ENCODE data around the gene MCMBP.
"Not testable (repeated sequence)": the region's sequence is repeated elsewhere in the genome, so short reads cannot be mapped to it uniquely, and the experiment has no call there.

DNA sequence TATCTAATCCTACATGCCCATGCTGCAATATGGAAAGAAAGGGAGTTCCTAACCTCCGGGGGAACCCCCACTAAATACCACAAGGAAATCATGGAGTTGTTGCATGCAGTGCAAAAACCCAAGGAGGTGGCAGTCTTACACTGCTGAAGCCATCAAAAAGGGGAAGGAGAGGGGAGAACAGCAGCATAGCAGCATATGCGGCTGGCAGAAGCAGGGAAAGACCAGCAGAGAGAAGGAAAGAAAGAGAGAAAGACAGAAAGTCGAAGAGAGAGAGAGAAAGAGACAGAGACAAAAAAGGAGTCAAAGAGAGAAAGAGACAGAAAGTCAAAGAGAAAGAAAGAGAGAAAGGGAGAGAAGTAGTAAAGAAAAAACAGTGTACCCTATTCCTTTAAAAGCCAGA is 16.1 kb upstream of the MCMBP start:
- TF ChIP-seq, protein P1, sequence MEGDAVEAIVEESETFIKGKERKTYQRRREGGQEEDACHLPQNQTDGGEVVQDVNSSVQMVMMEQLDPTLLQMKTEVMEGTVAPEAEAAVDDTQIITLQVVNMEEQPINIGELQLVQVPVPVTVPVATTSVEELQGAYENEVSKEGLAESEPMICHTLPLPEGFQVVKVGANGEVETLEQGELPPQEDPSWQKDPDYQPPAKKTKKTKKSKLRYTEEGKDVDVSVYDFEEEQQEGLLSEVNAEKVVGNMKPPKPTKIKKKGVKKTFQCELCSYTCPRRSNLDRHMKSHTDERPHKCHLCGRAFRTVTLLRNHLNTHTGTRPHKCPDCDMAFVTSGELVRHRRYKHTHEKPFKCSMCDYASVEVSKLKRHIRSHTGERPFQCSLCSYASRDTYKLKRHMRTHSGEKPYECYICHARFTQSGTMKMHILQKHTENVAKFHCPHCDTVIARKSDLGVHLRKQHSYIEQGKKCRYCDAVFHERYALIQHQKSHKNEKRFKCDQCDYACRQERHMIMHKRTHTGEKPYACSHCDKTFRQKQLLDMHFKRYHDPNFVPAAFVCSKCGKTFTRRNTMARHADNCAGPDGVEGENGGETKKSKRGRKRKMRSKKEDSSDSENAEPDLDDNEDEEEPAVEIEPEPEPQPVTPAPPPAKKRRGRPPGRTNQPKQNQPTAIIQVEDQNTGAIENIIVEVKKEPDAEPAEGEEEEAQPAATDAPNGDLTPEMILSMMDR (IDR thresholded peaks at IDR 0.05) = not testable (repeated sequence)
- TF ChIP-seq EZH2 (IDR thresholded peaks at IDR 0.05; ENCODE audit: borderline replicate concordance, insufficient read depth, low read depth, low read length, poor library complexity, severe bottlenecking) = not testable (repeated sequence)

Measured in B cell (primary cell).